Frontal cortex (tissue), 4 donors: Measurements from ENCODE around the gene KDELR3. TPM values are rescaled to one million over a fixed set of nuclear protein-coding genes. Genes with fewer than 3 reads are reported as not detected.

Experiments used
- DNase-seq, 2 donors: peaks; one replicate each; pipeline ENCODE4 v3.0.0; 2012; ENCODE audit warnings: low spot score in 2 of 2
- FAIRE-seq: peaks from 2 replicates; lab custom pipeline; 2012; peaks lifted over from hg19 to GRCh38; lab: Jason Lieb, UNC
- total RNA-seq: library from RNA; depleted of rRNA; stranded (reverse); fragments of >200 nt; gene quantifications from one replicate; pipeline ENCODE4 v1.2.3, GENCODE V29; 2014
- donor health status: control.
- donor health status: control.
- donor health status: control.

Gene KDELR3
- total RNA-seq, 1 donor from 2014 or later: 1.2 TPM

- DNase-seq: no peak
- FAIRE-seq: no peak
Observed at GRCh38 chr22:38477585-38477984, 9.7 kb downstream of the KDELR3 start.

GRCh38 chr22:38479096-38479837, 11.4 kb downstream of the KDELR3 start:
- no peak for FAIRE-seq
- DNase-seq: no peak

- FAIRE-seq: no peak
- no peak for DNase-seq
Observed at GRCh38 chr22:38481162-38481870, 13.4 kb downstream of the KDELR3 start.

GRCh38 chr22:38481871-38482332, 14.0 kb downstream of the KDELR3 start:
- FAIRE-seq (no peak), DNase-seq (no peak)

GRCh38 chr22:38482662-38483308, 14.9 kb downstream of the KDELR3 start:
- FAIRE-seq (no peak), DNase-seq (no peak)

- DNase-seq (no peak), FAIRE-seq (no peak)
Observed at GRCh38 chr22:38484244-38484643, 16.3 kb downstream of the KDELR3 start.

GRCh38 chr22:38485783-38486182, 17.9 kb downstream of the KDELR3 start:
- DNase-seq (no peak), FAIRE-seq (no peak)

- no peak for FAIRE-seq
- DNase-seq: no peak
Observed at GRCh38 chr22:38487946-38488345, 20.1 kb downstream of the KDELR3 start.

- DNase-seq: no peak
- no peak for FAIRE-seq
Observed at GRCh38 chr22:38489142-38489541, 21.2 kb downstream of the KDELR3 start.

GRCh38 chr22:38489561-38490145, 21.8 kb downstream of the KDELR3 start:
- FAIRE-seq: no peak
- no peak for DNase-seq

- FAIRE-seq (no peak), DNase-seq (no peak)
Observed at GRCh38 chr22:38490475-38490874, 22.6 kb downstream of the KDELR3 start.

- FAIRE-seq (no peak), DNase-seq (no peak)
Observed at GRCh38 chr22:38490915-38491314, 23.0 kb downstream of the KDELR3 start.

- FAIRE-seq: no peak
- DNase-seq: no peak
Observed at GRCh38 chr22:38491707-38492348, 23.9 kb downstream of the KDELR3 start.

GRCh38 chr22:38494498-38494897, 26.6 kb downstream of the KDELR3 start:
- DNase-seq (no peak), FAIRE-seq (no peak)

- FAIRE-seq: no peak
- DNase-seq: no peak
Observed at GRCh38 chr22:38494939-38495338, 27.0 kb downstream of the KDELR3 start.

GRCh38 chr22:38497869-38498268, 30.0 kb downstream of the KDELR3 start:
- FAIRE-seq (no peak), DNase-seq (no peak)

GRCh38 chr22:38501797-38502672, 34.1 kb downstream of the KDELR3 start:
- no peak for DNase-seq
- FAIRE-seq: no peak

- FAIRE-seq (no peak), DNase-seq (no peak)
Observed at GRCh38 chr22:38503021-38503420, 35.1 kb downstream of the KDELR3 start.
